GM12891 (cell line): ENCODE results near the gene EIF3K.
A peak's percentile ranks its signal among the peaks of the same experiment; 100 is the strongest.

ENCODE experiments used
- DNase-seq: peaks from one replicate; pipeline ENCODE4 v3.0.0; 2011; ENCODE audit warnings: low spot score; ENCODE audit not compliant: insufficient read length
- FAIRE-seq: peaks from 2 replicates; lab custom pipeline; 2011; peaks lifted over from hg19 to GRCh38; lab: Jason Lieb, UNC
- PAX5 ChIP-seq: IDR thresholded peaks from 2 replicates; pipeline ENCODE4 v1.6.1; 2011; ENCODE audit warnings: low read length, moderate library complexity, mild to moderate bottlenecking; ENCODE audit not compliant: insufficient read depth, severe bottlenecking
- POLR2A ChIP-seq: IDR thresholded peaks from 2 replicates; pipeline ENCODE4 v1.6.1; 2011; ENCODE audit warnings: low read depth, low read length, control low read depth
- POLR2AphosphoS5 ChIP-seq: IDR thresholded peaks from 2 replicates; pipeline ENCODE4 v1.6.1; 2011; ENCODE audit warnings: low read depth, low read length, control low read depth
- POU2F2 ChIP-seq: IDR thresholded peaks from 2 replicates; pipeline ENCODE4 v1.6.1; 2011; ENCODE audit warnings: low read depth, mild to moderate bottlenecking, control low read depth, low read length, moderate library complexity
- SPI1 ChIP-seq: IDR thresholded peaks from 2 replicates; pipeline ENCODE4 v1.6.1; 2011; ENCODE audit warnings: low read depth, low read length, control low read depth
- TAF1 ChIP-seq: IDR thresholded peaks from 2 replicates; pipeline ENCODE4 v1.6.1; 2011; ENCODE audit warnings: low read depth, low read length, control low read depth

The EIF3K gene

GRCh38 chr19:38674388-38675171, 55.6 kb downstream of the EIF3K start:
- TF ChIP-seq PAX5 (no peak), SPI1 (peak; percentile 85), POLR2AphosphoS5 (peak; percentile 54; the same call in 1 of the 2 replicates)
- FAIRE-seq (peak; percentile 89), DNase-seq (no peak)

- peak; percentile 57 for FAIRE-seq
- no peak for DNase-seq
Observed at GRCh38 chr19:38675611-38676010, 56.6 kb downstream of the EIF3K start.

GRCh38 chr19:38676023-38676877, 57.3 kb downstream of the EIF3K start:
- TF ChIP-seq POLR2AphosphoS5 (no peak), POU2F2 (no peak)
- no peak for DNase-seq
- peak; percentile 57 for FAIRE-seq

More at GRCh38 chr19:38675611-38676010, 56.6 kb downstream of the EIF3K start:
- TF ChIP-seq PAX5: no peak
- TF ChIP-seq SPI1: no peak
- no peak for TF ChIP-seq POU2F2
- no peak for TF ChIP-seq POLR2A
- TF ChIP-seq POLR2AphosphoS5: no peak
- no peak for TF ChIP-seq TAF1

GRCh38 chr19:38676878-38677646, 58.1 kb downstream of the EIF3K start:
- no peak for DNase-seq
- peak; percentile 31 for FAIRE-seq

GRCh38 chr19:38678217-38678890, 59.4 kb downstream of the EIF3K start:
- DNase-seq (no peak), FAIRE-seq (peak; percentile 40)
- TF ChIP-seq TAF1: no peak
- no peak for TF ChIP-seq POLR2AphosphoS5
- TF ChIP-seq POU2F2: no peak
- TF ChIP-seq PAX5: no peak
- TF ChIP-seq POLR2A: no peak
- TF ChIP-seq SPI1: no peak

More at GRCh38 chr19:38676878-38677646, 58.1 kb downstream of the EIF3K start:
- TF ChIP-seq SPI1 (no peak), PAX5 (no peak), TAF1 (no peak), POLR2AphosphoS5 (no peak), POLR2A (no peak), POU2F2 (no peak)

GRCh38 chr19:38678891-38679494, 60.0 kb downstream of the EIF3K start:
- no peak for FAIRE-seq
- TF ChIP-seq POLR2AphosphoS5 (no peak), PAX5 (no peak), POU2F2 (no peak), TAF1 (no peak), POLR2A (no peak), SPI1 (no peak)
- DNase-seq: no peak

GRCh38 chr19:38679839-38680238, 60.9 kb downstream of the EIF3K start:
- DNase-seq: no peak
- TF ChIP-seq POLR2A (no peak), POU2F2 (no peak), TAF1 (no peak), PAX5 (no peak), SPI1 (no peak), POLR2AphosphoS5 (no peak)
- no peak for FAIRE-seq

GRCh38 chr19:38682195-38682867, 63.3 kb downstream of the EIF3K start:
- FAIRE-seq: no peak
- TF ChIP-seq TAF1 (no peak), POLR2AphosphoS5 (no peak), SPI1 (no peak), PAX5 (no peak), POU2F2 (no peak), POLR2A (no peak)
- DNase-seq: no peak
